GM23248 (cell line): Measurements from ENCODE around the gene CFAP65. TPM values are rescaled to one million over a fixed set of nuclear protein-coding genes. Genes with fewer than 3 reads are reported as not detected.

Source experiments
- DNase-seq: peaks from one replicate; pipeline ENCODE4 v3.0.0-alpha.2; 2015
- H2AFZ ChIP-seq: fragments of 200-600 bp; sonication (generic); 2 replicates; pipeline ENCODE4 v1.6.1; 2016; ENCODE audit warnings: antibody characterized with exemption
- H3F3A ChIP-seq: fragments of 200-600 bp; sonication (generic); 2 replicates; pipeline ENCODE4 v1.6.1; 2016; ENCODE audit warnings: mild to moderate bottlenecking, antibody characterized with exemption, mixed run types; ENCODE audit not compliant: insufficient read depth
- H3K27ac ChIP-seq: fragments of 200-600 bp; sonication (generic); 2 replicates; pipeline ENCODE4 v1.5.1; 2016; ENCODE audit warnings: mild to moderate bottlenecking
- H3K27me3 ChIP-seq: fragments of 200-600 bp; sonication (generic); replicated peaks from 2 replicates; pipeline ENCODE4 v1.6.1; 2016; ENCODE audit warnings: mild to moderate bottlenecking; ENCODE audit not compliant: insufficient read depth
- H3K36me3 ChIP-seq: fragments of 200-600 bp; sonication (generic); 2 replicates; pipeline ENCODE4 v1.6.1; 2016; ENCODE audit warnings: low read depth, mild to moderate bottlenecking
- H3K4me1 ChIP-seq: fragments of 200-600 bp; sonication (generic); 2 replicates; pipeline ENCODE4 v1.6.1; 2016; ENCODE audit warnings: mild to moderate bottlenecking; ENCODE audit not compliant: insufficient read depth
- H3K4me2 ChIP-seq: fragments of 200-600 bp; sonication (generic); one replicate; pipeline ENCODE4 v1.6.1; 2016; ENCODE audit warnings: mild to moderate bottlenecking; ENCODE audit not compliant: unreplicated experiment
- H3K4me3 ChIP-seq: fragments of 200-600 bp; sonication (generic); 2 replicates; pipeline ENCODE4 v1.5.1; 2016; ENCODE audit warnings: mild to moderate bottlenecking
- H3K79me2 ChIP-seq: fragments of 200-600 bp; sonication (generic); 2 replicates; pipeline ENCODE4 v1.6.1; 2016; ENCODE audit warnings: mild to moderate bottlenecking; ENCODE audit not compliant: insufficient read depth
- H3K9ac ChIP-seq: fragments of 200-600 bp; sonication (generic); 2 replicates; pipeline ENCODE4 v1.6.1; 2016; ENCODE audit warnings: mild to moderate bottlenecking
- H3K9me2 ChIP-seq: fragments of 200-600 bp; sonication (generic); 2 replicates; pipeline ENCODE4 v1.6.1; 2016; ENCODE audit warnings: mixed run types, mild to moderate bottlenecking, moderate library complexity; ENCODE audit not compliant: insufficient read depth
- H3K9me3 ChIP-seq: fragments of 200-600 bp; sonication (generic); one replicate; pipeline ENCODE4 v1.6.1; 2017; ENCODE audit warnings: low read depth
- H4K20me1 ChIP-seq: fragments of 200-600 bp; sonication (generic); 2 replicates; pipeline ENCODE4 v1.6.0; 2016; ENCODE audit not compliant: insufficient read depth
- EZH2 ChIP-seq: fragments of 200-600 bp; sonication (generic); IDR thresholded peaks from 2 replicates; pipeline ENCODE4 v1.6.1; 2018; ENCODE audit warnings: antibody characterized with exemption, mild to moderate bottlenecking; ENCODE audit not compliant: insufficient read depth, poor library complexity, severe bottlenecking
- EZH2phosphoT487 ChIP-seq: fragments of 200-600 bp; sonication (generic); IDR thresholded peaks from 2 replicates; pipeline ENCODE4 v1.6.1; 2018; ENCODE audit warnings: antibody characterized with exemption, moderate library complexity, mild to moderate bottlenecking, low read depth; ENCODE audit not compliant: insufficient read depth
- WGBS, 2 experiments: methylation state at CpG; one replicate each; pipeline ENCODE4 v1.1.6; 2015 to 2017; ENCODE audit warnings: low lambda C conversion rate in 2 of 2, low coverage in 1 of 2; ENCODE audit errors: missing lambda C conversion rate in 2 of 2; 5-methylcytosine and 5-hydroxymethylcytosine counted together
- in situ Hi-C: fragments of 300-500 bp; cut with MboI; formaldehyde crosslinking; loops from 2 replicates; pipeline ENCODE4 v1.15.0; 2020
- polyA plus RNA-seq: library from polyadenylated mRNA; unstranded; fragments of >200 nt; fragmentation: Nextera tagmentation; extraction: Ambion mirVana; gene quantifications from 2 replicates; pipeline ENCODE4 v1.2.1, GENCODE V29; 2016
- total RNA-seq: library from RNA; depleted of rRNA; stranded (reverse); fragments of >200 nt; shearing (Covaris generic); gene quantifications from 2 replicates; pipeline ENCODE4 v1.2.3, GENCODE V29; 2014

The CFAP65 gene
- total and polyA plus RNA-seq, 2 experiments from 2014 or later, result 0.08 TPM; not detected in 1

GRCh38 chr2:218999881-219000568, 41.3 kb downstream of the CFAP65 start:
- Histone ChIP-seq H3K4me3 (no peak overlapping the region), H3K4me2 (no peak overlapping the region), H3F3A (no peaks in the 10 kb centered on the region), H3K9me2 (no peaks in the 10 kb centered on the region), H3K27ac (no peak overlapping the region), H4K20me1 (no peaks in the 10 kb centered on the region), H3K9ac (no peak overlapping the region), H3K9me3 (no peaks in the 10 kb centered on the region), H2AFZ (no peak overlapping the region), H3K4me1 (no peaks in the 10 kb centered on the region), H3K27me3 (peaks cover 62% of the 10 kb centered on the region), H3K36me3 (no peaks in the 10 kb centered on the region), H3K79me2 (no peaks in the 10 kb centered on the region)
- 11 to 19% methylated on average over 3 to 9 of the region's 9 CpGs for WGBS, 2 experiments
- TF ChIP-seq EZH2phosphoT487 (no peak), EZH2 (no peak)
- in situ Hi-C loops, result no loop called here
- no peak for DNase-seq

- Histone ChIP-seq H3K9me3 (no peaks in the 10 kb centered on the region), H3K36me3 (no peaks in the 10 kb centered on the region), H3F3A (no peaks in the 10 kb centered on the region), H3K9ac (no peak overlapping the region), H3K4me2 (no peak overlapping the region), H2AFZ (no peak overlapping the region), H3K27me3 (peaks cover 62% of the 10 kb centered on the region), H3K27ac (no peak overlapping the region), H3K79me2 (no peaks in the 10 kb centered on the region), H3K9me2 (no peaks in the 10 kb centered on the region), H3K4me1 (no peaks in the 10 kb centered on the region), H4K20me1 (no peaks in the 10 kb centered on the region), H3K4me3 (no peak overlapping the region)
- in situ Hi-C loops, result no loop called here
- DNase-seq, result no peak
- 34 to 64% methylated on average over 8 to 10 of the region's 10 CpGs for WGBS, 2 experiments
- TF ChIP-seq EZH2phosphoT487 (no peak), EZH2 (no peak)
Observed at GRCh38 chr2:218999021-218999880, 42.1 kb downstream of the CFAP65 start.

GRCh38 chr2:218998414-218999002, 42.8 kb downstream of the CFAP65 start:
- WGBS, 2 experiments, result 76% methylated on average over 12 of the region's 12 CpGs
- Histone ChIP-seq H3K27me3 (peaks cover 61% of the 10 kb centered on the region), H3K79me2 (no peaks in the 10 kb centered on the region), H4K20me1 (no peaks in the 10 kb centered on the region), H3F3A (no peaks in the 10 kb centered on the region), H3K9me2 (no peaks in the 10 kb centered on the region), H3K36me3 (no peaks in the 10 kb centered on the region), H2AFZ (no peak overlapping the region), H3K4me1 (no peaks in the 10 kb centered on the region), H3K4me2 (no peak overlapping the region), H3K27ac (no peak overlapping the region), H3K4me3 (no peak overlapping the region), H3K9ac (no peak overlapping the region), H3K9me3 (no peaks in the 10 kb centered on the region)
- DNase-seq, result no peak
- in situ Hi-C loops, result no loop called here
- TF ChIP-seq EZH2phosphoT487 (no peak), EZH2 (no peak)

- Histone ChIP-seq H2AFZ (no peak overlapping the region), H3F3A (no peaks in the 10 kb centered on the region), H3K27ac (no peak overlapping the region), H3K36me3 (no peaks in the 10 kb centered on the region), H3K4me1 (no peaks in the 10 kb centered on the region), H3K79me2 (no peaks in the 10 kb centered on the region), H3K9me2 (no peaks in the 10 kb centered on the region), H3K9me3 (no peaks in the 10 kb centered on the region), H4K20me1 (no peaks in the 10 kb centered on the region), H3K27me3 (peaks cover 59% of the 10 kb centered on the region), H3K4me3 (no peak overlapping the region), H3K4me2 (no peak overlapping the region), H3K9ac (no peak overlapping the region)
- WGBS, 2 experiments, result 17 to 38% methylated on average over 1 to 2 of the region's 2 CpGs
- TF ChIP-seq EZH2phosphoT487, result no peak
- no peak for TF ChIP-seq EZH2
- in situ Hi-C loops, result no loop called here
- DNase-seq, result no peak
Observed at GRCh38 chr2:218997731-218998130, 43.6 kb downstream of the CFAP65 start.
